Left hindlimb (tissue), 1 donor: ENCODE measurements around the gene RABAC1.

Source experiments
- DNase-seq: peaks from one replicate; pipeline ENCODE4 v3.0.0-alpha.2; 2018

Gene RABAC1

DNA sequence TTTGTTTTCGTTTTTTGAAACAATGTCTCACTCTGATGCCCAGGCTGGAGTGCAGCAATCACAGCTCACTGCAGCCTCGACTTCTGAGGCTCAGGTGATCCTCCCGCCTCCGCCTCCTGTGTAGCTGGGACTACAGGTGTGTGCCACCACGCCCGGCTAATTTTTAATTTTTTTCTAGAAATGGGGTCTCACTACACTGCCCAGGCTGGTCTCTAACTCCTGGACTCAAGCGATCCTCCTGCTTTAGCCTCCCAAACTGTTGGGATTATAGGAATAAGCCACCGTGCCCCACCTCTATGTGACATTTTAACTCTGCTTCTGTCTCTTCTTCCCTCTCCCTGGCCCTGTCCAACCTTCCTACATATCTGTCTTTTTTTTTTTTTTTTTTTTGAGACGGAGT is 29.8 kb upstream of the RABAC1 start:
- DNase-seq: no peak

- DNase-seq: no peak
Observed at GRCh38 chr19:41987141-41987860, 28.2 kb upstream of the RABAC1 start.

- DNase-seq: no peak
Observed at GRCh38 chr19:41984961-41985360, 25.8 kb upstream of the RABAC1 start.

GRCh38 chr19:41981724-41982123 is 22.6 kb upstream of the RABAC1 start:
- DNase-seq: no peak

DNA sequence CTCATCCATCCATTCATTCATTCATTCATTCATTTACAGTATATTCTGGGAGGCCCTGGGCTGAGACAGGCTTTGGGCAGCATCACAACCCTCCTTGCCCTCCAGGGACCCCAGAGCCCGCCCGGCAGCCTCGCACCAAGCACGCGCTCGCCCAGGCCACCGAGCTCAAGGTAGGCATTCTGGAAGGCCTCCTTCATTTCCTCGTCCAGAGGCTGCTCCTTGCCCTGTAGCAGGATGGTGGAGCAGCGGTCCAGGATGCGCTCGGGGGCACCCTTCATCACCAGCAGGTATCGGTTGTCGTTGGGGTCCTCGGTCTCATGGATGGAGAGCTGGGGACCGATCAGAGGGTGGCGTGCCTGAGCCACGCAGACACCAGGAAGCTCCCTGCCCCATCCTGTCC is 19.3 kb upstream of the RABAC1 start:
- DNase-seq: no peak

DNA sequence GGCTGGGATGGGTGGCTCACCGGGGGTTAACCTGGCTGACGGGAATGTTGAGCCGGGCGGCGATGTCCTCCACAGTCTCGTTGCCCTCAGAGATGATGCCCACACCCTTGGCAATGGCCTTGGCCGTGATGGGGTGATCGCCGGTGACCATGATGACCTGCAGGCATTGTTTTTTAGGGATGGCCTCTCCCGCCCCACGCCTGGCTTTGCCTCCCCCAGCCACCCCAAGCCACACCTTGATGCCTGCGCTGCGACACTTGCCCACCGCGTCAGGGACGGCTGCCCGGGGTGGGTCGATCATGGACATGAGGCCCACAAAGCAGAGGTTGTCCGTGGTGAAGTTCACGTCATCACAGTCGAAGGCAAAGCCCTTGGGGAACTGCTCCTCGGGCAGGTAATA is 18.8 kb upstream of the RABAC1 start:
- DNase-seq: no peak

DNA sequence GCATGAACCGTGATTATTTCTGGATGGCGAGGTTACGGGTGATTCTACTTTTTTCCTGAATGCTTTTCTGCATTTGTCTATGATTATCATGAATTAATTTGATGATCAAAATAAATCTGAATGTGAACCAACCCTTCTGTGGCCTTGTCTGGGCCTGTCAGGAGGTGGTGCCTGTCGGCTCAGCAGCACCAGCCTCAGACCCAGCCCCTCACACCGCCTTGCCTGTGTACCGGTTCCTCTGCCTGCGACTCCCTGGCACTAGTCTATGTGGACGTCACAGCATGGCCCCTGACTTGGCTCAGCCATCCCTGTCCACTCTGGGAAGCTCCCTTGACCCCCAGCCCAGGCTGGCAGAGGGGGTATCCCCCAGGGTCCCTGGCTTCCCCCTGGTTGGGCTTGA is 15.5 kb upstream of the RABAC1 start:
- no peak for DNase-seq

GRCh38 chr19:41971363-41971762 is 12.2 kb upstream of the RABAC1 start:
- no peak for DNase-seq

DNA sequence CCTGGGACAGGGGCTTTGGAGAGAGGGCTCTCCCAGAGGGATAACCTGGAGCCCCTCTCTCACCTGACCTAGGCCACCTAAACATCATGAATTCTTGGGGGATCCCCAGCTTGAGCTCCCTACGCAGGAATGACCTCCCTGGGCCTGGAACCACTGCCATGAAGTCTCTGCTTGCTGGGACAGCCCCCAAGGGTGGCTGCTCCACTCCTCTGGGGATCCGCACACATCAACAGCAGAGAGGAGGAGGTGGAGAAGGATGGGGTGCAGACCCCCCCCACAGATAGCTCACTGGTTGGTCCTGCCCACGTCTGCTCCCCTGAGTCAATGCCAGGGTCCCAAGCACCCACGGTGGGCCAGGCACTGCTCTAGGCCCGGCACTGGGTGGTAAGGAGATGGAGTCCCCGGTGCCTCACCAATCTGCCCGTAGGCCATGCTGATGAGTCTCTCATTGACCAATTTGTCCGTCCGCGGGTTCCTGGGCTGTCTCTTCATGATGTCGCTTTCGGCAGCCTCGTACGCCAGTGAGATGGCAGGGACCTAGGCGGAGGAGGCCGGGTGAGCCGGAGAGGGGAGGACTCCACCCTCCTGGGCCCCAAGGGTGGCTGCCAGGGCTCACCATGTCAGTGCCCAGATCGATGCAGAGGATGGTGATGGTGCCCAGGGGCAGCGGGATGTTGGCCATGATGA is 10.8 kb upstream of the RABAC1 start:
- no peak for DNase-seq

GRCh38 chr19:41968751-41969595 is 9.9 kb upstream of the RABAC1 start:
- no peak for DNase-seq

GRCh38 chr19:41967054-41967783 is 8.1 kb upstream of the RABAC1 start:
- DNase-seq: no peak

DNA sequence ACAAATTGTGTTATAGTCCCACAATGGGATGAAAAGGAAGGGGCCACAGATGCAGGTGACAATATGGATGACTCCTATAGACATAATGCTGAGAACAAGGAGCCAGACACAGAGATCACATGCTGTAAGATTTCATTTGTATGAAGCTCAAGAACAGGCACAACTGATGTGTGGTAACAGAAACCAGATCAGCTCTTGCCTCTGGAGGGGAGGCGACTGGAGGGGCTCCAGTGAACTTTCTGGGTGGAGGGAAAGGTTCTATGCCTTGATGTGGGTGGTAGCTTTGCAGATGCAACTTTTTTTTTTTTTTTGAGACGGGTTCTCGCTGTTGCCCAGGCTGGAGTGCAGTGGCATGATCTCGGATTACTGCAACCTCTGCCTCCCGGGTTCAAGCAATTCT is 6.0 kb upstream of the RABAC1 start:
- no peak for DNase-seq

DNA sequence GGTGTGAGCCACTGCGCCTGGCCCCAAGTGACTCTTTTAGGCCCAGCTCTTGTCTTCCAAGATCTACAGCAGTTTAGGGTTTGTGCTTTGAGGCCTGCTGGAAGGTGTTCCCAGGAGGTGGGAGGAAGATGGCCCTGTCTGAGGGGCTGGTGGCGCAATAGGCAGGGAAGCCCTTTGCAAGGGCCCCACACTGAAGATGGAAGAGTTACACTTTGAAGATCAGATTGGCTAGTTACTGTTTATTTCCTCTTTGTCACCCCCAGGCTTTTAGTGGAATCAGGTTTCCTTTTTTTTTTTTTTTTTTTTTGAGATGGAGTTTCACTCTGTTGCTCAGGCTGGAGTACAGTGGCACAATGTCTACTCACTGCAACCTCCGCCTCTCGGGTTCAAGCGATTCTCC is 1.9 kb upstream of the RABAC1 start:
- no peak for DNase-seq

GRCh38 chr19:41958367-41959055 is 610 bp downstream of the RABAC1 start:
- peak; percentile 87 for DNase-seq

- DNase-seq: peak; percentile 71
Observed at GRCh38 chr19:41957838-41958366, 1.2 kb downstream of the RABAC1 start.

DNA sequence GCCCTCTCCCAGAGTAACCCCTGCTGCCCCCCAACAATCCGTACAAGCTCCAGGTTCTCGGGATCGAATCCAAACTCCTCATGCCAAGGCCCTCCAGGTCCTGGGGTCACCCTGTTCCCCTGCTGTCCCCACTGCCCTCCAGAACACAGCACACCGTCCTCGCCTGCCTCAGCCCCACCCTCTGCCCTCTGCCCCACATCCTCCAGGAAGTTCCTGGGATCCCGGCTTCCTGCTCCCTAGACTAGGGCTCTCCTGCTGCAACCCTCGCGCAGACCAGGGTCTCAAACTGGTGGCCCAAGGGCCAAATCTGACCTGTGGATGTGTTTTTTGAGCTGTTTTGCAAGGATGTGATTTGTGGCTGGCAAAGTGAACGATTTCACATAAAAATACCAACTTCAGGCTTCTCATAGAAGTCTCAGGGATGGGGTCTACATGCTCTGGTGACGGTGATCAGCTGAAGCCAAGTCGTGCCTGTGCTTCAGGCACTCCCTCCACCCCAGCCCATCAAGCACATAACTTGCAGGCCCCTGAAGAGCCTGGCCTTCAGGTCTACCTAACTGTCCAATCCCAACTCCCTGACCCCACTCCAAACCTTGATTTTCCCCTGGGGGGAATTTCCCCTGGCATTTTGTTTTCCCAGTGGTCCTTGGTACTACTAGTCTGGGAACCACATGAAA is 1.8 kb downstream of the RABAC1 start:
- DNase-seq: no peak

GRCh38 chr19:41956621-41957020 is 2.5 kb downstream of the RABAC1 start:
- no peak for DNase-seq

DNA sequence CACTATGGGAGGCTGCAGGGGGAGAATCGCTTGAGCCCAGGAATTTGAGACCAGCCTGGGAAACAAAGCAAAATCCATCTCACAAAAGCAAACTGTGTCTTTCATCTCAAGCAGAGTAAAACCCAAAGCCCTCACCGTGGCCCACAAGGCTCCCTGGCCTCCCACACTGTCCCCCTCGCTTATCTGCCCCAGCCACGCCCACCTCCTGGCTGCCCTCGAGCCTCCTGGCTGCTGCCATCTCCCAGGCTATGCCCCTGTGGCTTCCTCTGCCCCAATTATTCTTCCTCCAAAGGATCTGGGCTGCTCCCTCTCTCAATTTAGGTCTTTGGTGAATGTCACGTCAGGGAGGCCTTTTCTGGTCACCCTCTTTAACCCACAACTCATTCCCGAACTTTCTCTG is 3.6 kb downstream of the RABAC1 start:
- DNase-seq: no peak

DNA sequence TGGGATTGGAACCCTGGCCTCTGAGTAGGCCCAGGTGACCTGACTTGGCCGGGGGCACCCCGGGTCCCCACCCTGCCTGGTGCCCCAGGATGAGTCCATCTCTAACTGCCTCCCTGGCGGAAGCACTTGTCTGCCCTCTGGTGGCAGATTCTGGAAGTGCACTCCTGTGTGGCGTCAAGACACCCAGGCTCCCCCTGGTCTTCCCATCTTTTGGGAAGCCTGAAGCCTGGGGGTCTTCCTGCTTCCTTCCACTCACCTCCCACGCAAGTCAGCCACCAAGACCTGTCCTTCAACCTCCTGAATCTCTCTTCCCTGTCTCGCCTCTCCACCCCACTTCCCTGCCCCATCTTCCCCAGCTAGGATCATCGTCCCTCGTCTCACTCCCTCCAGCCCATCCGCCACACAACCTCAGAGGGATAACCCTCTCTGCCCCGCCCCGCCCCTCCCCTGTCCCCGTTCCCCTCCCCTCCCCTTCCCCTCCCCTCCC is 7.4 kb downstream of the RABAC1 start:
- DNase-seq: peak; percentile 71

- DNase-seq: no peak
Observed at GRCh38 chr19:41947091-41947490, 12.0 kb downstream of the RABAC1 start.

GRCh38 chr19:41945135-41945766 is 13.9 kb downstream of the RABAC1 start:
- DNase-seq: no peak
